Iris pigment epithelial cell (primary cell): Measurements from ENCODE around the gene ZNF609.

Experiments used
- DNase-seq: peaks from one replicate; pipeline ENCODE4 v3.0.0-alpha.2; 2011; ENCODE audit warnings: low read depth

The ZNF609 gene, protein sequence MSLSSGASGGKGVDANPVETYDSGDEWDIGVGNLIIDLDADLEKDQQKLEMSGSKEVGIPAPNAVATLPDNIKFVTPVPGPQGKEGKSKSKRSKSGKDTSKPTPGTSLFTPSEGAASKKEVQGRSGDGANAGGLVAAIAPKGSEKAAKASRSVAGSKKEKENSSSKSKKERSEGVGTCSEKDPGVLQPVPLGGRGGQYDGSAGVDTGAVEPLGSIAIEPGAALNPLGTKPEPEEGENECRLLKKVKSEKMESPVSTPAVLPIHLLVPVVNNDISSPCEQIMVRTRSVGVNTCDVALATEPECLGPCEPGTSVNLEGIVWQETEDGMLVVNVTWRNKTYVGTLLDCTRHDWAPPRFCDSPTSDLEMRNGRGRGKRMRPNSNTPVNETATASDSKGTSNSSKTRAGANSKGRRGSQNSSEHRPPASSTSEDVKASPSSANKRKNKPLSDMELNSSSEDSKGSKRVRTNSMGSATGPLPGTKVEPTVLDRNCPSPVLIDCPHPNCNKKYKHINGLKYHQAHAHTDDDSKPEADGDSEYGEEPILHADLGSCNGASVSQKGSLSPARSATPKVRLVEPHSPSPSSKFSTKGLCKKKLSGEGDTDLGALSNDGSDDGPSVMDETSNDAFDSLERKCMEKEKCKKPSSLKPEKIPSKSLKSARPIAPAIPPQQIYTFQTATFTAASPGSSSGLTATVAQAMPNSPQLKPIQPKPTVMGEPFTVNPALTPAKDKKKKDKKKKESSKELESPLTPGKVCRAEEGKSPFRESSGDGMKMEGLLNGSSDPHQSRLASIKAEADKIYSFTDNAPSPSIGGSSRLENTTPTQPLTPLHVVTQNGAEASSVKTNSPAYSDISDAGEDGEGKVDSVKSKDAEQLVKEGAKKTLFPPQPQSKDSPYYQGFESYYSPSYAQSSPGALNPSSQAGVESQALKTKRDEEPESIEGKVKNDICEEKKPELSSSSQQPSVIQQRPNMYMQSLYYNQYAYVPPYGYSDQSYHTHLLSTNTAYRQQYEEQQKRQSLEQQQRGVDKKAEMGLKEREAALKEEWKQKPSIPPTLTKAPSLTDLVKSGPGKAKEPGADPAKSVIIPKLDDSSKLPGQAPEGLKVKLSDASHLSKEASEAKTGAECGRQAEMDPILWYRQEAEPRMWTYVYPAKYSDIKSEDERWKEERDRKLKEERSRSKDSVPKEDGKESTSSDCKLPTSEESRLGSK (N-terminal part only)

DNA sequence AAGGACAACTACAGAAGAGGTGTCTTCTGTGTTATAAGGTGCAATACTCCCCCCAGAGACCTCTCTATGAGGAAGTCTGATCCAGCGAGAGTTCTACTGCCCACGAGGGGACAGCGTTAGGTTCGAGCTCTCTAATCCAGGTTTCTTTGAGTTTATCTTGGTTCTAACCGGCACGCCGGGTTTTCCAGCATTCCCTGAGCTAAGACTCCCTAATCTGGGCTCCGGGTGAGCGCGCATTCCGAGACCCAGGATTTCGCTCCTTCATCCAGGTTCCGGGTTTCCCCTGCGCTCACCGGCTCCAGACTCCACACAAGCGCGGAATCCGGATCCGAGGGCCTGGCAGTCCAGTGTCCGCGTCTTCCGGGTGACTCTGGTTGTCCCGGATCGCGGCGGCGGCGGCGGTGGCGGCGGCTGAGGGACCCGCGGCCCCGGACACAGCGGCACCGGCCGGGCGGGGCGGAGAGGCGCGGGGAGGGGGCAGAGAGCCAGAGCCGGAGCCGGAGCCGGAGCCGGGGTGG lies at the start of gene ZNF609:
Gene ZNF609 (plus strand): TSS at position 373 of the 518 bp plus-strand sequence. CDS start 38,842 bp downstream, outside the sequence.
- peak; percentile 94 for DNase-seq

DNA sequence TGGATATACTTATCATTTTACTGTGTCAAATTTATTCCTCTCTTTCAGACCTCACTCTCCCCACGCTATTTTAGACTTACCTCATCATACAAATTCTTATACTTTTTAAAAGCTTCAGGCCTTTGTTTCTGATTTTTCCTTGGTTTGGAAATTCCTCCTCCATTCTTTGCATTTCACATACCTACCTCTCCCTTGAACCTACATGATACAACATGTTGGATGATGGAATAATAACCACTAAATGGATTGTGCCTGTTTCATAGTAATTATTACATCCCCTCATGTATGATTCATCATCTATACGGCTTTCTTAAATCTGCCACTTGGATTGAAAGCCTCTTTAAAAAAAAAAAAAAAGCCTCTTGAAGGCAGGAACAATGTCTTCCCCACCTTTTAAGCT lies 48.2 kb upstream of the ZNF609 start:
- DNase-seq, result no peak

DNA sequence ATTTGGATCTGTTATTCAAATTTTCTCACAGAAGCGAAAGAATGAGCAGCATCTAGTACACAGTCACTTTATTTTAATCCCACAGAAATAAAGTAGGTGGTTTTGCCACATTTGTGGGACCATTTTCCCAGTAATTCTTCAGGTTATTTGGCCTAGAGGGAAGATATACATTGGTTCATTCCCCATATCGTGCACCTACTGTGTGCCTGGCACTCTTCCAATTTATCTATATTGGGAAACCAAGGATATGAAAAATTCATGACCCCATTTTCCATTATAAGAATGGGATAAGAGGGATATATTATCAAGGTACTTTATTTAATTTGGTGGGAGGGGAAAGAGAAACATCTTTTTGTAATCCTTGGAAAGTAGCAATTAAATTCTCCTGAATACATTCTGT lies 37.7 kb upstream of the ZNF609 start:
- DNase-seq, result no peak

DNA sequence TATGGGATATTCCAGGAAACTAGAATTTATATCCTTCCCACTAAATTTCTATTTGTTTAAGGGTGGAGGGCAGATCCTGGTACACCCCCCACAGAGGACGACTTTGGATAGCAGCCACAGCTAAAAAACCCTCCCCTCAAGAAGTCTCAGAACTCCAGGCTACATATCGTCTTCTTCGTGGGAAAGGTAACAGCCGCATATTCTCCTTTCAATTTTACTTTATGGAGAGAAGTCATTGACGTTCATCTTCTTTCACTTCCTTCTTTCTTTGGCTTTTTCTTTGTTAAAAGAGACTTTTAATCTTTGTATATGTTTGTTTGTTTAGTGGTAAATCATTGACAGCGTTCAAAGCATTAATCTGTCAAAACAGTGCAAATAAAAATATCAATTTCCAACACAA lies 36.4 kb upstream of the ZNF609 start:
- no peak for DNase-seq

DNA sequence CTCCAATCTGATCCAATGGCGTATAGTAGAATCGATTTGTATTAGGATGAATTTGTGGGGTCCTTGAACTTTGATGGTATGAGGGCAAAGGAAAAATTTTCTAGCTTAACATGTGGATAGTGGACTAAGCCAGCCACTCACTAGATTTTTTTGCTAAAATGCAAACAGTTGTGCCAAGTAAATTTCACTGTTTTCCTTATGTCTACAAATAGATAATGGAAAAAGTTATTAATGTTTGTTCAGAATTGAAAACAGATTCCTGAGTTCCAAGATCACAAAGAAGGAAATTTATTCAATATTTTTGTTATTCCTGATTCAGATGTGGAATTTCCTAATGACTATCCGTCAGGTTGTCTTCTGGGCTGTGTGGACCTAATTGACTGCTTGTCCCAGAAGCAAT lies 35.2 kb upstream of the ZNF609 start:
- DNase-seq, result no peak

DNA sequence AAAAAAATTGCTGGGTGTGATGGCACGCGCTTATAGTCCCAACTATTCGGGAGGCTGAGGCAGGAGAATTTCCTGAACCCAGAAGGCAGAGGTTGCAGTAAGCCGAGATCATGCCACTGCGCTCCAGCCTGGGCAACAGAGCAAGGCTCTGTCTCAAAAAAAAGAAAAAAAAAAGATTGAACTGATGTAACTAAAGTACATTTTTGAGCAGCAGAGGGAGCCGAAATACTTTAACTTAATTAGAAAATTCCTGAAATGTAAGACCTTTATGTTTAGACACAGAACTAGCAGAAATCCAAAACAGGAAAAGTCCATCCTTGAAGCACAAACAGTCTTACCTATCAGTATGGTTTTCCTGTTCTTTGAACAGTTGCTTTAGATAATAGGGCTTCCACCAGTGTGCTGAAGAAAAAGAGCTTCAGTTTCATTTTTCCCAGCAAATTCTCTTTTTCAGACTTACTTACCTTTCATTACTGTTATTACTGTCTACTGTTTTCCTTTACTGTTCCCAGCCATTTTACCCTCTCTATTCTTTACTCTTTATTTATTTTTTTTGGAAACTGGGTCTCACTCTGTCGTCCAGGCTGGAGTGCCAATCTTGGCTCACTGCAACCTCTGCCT lies 33.4 kb upstream of the ZNF609 start:
- DNase-seq, result peak; percentile 34

DNA sequence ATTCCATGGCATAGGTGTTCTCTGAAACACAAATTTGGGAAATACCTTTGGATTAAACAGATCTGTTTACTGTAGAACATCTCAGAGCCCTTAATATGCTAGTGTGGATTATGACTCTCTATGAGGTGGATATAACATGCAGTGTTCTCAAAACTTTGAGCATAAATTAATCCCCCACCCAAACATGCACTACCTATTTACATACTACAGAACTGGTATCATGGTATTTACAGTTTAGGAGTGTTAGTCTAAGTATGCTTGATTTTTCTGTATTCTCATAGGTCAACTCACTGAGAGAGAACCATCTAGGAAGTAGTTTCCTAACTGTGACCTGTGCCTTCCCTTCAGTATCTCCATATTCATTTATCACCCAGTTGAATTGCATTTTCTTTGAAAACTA lies 30.9 kb upstream of the ZNF609 start:
- no peak for DNase-seq

DNA sequence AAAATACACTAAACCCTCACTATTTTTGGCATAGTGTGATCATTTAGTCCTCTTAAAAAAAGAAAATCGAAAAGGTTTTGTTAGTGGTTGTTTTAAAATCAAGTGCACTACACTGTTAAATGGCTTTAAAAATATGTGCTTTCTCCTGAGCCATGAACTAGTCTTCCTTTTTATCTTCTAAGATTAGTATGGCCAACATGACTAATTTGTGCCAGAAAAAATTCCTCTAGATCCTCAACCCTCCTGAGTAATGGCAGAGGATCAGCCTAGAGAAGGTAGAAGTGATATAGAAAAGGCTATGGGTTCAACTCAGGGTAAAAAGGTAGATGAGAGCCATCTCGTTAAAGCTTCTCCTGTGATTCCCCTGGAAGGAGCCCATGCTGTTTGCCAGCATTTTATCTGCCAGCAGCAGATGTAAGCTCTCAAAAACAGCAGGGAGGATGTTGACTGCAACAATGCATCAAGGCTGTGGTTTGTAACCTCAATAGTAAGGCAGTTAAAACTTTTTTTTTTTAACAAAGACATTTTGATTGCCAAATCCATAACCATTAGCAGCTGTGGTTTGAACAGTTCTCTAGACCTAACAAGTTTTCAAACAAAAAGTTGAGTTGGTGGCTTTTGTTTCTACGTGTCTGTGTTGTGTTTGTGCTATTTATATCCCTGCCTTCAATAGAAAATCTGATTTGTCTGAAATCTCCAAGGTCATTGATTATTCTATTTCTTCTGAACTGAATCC lies 30.2 kb upstream of the ZNF609 start:
- DNase-seq, result peak; percentile 93

DNA sequence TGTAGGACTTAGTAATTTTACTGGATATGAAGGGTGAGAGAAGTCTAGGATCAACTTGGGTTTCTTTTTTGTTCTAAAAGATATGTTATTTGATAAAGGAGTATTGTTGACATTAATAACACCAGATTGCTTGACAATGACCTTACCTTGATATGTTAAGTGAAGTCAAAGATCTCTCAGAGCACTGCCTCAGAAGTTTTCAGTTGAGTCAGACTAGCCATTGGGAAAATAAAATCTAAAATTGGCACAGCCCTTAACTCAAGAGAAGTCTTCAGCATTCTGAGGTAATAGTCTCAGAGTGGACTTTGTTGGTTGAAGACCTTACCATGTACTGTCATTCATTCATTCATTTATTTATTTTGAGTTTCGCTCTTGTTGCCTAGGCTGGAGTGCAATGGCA lies 22.4 kb upstream of the ZNF609 start:
- DNase-seq, result no peak

DNA sequence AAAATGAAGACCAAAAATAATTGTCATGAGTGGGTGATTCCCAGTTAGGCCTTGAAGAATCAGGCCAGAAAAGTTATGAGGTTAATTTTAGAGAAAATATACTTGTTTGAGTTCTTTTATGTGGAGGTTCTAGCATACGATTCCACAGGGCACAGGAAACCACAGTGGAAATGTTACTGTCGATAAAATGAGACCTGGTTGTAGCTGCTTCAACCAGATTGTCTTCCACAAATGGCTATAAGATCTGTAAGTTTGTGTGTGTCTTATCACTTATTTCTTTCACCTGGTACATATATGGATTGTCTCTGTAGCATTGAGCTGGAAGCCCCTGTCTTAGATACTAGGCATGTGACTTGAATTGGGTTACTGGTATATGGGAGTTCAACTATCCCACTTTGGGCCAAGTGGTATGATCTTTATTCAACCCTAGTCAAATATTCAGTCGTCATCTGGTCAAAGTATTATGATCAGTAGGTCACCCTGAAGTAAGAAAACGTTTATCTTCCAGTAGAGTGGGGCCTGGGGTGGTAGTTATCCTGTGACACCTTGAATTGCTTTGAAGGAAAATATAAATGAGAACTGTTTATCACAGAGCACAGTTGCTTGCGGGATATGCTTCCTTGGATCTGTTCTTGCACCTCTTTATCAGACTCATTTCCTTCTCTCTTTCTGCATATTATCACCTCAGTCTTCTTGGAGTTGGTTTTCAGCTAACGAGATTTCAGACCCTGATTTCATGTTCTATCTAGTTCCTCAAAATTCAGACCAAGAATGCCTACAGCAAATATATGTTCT lies 21.5 kb upstream of the ZNF609 start:
- no peak for DNase-seq

DNA sequence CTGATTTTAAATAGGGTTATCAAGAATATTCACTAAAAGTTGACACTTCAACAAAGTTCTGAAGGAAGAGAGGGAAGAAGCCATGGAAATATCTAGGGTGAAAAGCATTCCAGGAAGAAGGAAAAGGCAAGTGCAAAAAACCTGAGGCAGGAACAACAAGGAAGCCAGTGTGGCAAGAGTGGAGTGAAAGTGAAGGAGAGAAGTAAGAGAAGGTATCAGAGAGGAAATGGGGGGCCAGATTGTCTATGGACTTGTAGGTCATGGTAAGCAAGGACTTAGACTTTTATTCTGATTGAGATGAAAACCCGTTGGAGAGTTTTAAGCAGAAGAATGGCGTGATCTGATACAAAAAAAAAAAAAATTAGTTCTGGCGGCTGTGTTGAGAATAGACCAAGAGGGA lies 18.5 kb upstream of the ZNF609 start:
- DNase-seq, result no peak

DNA sequence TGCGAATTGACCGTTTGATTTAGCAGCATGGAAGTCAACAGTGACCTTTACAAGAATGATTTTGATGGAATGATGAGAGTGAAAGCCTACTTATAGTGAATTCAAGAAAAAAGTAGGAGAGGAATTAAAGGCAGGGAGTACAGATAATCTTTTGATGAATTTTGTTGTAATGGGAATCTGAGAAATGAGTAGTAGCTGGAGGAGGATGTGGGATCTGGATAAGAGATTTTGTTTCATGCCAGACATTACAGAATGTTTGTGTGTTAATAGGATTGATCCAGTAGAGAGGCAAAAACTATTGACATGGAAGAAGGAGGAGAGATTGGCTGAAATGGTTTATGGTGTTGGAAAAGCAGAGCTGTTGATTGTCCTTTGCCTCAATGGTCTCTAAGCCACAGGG lies 17.4 kb upstream of the ZNF609 start:
- DNase-seq, result no peak

DNA sequence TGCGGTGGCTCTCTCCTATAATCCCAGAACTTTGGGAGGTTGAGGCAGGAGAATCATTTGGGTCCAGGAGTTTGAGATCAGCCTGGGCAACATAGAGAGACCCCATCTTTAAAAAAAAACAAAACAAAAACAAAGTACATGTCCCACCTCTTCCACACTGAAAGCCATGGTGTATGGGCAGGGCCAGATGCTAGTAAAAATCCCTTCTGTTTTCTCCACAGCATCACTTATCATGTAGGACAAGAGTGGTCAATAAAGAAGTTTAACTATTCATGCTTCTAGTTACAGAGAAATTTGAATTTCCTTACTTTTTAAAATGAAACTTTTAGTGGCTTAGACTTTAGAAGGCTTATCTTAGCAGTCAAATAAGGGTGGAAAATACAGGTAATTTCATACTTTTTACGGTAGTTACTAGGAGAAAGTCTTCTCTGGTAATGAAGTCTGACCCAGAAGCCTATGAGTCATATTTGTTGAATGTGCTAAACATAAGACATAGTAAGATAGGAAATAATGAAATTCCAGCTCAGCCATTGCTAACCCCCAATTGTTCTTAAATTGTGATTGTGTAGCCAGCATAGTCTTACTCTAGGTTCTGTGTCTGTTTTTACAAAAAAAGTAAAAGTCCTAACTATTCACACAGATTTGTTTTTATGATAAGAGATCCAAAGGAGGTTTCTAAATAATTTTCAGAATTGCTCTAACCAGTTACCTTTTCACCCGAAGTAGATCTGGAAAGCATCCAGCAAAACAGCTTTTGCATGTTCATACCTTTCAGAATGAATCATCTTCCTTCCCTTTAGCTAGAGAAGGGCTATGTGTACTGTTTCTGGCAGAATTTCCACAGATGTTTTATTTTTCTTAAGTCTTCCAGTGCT lies 16.4 kb upstream of the ZNF609 start:
- peak; percentile 93 for DNase-seq

DNA sequence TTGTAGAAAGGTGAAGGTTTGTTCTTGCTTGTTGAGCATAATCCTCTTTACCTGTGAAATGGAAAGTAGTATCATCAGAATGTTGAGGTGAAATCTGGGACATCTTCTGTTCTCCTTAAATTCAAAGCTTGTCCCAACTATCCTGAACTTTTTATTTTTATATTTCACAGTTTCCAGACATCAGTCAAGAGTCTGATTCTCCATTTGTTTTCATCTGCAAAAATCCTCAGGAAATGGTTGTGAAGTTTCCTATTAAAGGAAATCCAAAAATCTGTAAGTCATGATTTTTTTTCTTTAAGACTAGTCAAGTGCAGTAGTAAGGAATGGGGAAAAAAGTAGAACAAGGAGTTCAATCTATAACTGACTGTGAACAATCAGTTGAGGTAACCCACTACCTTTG lies 15.5 kb upstream of the ZNF609 start:
- no peak for DNase-seq

DNA sequence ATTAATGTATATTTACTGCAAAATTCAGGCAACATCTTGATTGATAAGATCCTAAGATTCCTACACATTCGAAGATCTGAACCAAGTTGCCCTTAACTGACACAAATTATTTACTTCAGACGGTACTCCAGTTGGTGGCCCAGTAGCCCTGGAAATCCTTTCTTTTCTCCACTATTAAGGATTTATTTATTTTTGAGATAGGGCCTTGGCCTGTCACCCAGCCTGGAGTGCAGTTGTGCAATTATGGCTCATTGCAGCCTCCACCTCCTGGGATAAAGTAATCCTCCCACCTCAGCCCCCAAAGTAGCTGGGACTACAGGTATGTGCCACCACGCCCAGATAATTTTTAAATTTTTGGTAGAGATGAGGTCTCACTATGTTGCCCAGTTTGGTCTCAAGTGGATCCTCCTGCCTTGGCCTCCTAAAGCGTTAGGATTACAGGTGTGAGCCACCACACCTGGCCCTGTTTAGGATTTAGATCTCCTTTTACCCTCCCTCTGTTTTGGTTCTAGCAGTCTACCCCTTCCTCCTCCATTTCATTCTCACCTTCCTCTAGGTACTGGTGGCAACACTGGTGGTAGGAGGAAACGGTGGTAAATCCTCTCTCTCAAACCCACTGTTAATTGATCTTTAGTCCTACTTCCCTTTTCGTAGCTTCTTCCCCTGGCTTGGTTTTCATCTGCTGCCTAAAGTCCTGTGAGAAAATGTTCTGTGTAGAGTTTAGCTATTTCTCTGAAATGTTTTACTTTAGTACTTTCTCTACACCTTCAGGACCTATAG lies 12.7 kb upstream of the ZNF609 start:
- no peak for DNase-seq

DNA sequence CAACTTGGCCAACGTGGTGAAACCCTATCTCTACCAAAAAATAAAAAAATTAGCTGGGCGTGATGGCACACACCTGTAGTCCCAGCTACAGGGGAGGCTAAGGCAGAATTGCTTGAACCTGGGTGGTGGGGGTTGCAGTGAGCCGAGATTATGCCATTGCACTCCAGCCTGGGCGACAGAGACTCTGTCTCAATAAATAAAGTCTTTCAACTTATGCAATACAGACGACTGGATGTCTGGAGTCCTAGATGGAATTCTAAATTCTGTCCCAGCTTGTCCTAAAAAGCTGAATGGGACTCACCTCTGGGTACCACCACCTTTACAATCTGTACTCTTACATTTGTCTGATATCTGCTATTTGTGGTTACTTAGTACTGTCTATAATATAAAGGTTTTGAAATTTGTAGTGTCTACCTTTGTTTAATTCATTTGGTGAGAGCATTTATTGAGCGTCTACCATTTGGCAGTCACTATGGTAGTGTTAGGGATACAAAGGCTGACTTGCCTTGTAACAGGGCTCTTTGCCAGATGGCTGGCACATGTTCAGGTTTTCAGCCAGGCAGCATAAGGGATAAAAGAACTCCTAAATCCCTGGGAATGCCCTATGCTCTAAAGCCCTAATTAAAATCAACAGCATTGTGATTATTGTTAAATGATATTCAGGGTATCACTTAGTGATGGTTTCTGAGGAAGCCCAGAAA lies 7.2 kb upstream of the ZNF609 start:
- DNase-seq, result peak; percentile 37

DNA sequence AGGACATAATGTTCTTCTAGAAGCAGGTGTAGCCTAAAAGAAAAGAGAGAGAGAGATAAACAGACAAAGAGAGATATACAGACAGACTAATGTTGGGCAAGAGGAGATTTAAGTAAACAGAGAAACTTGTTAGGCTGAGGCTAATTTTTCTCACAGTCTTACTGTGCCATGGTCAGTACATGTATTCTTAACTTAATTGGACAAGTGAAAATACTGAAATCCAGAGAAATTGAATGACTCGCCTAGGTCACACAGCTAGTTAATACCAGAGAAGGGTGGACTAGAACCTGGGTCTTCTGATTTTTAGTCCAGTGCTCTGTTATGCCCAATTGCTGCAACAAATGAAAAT lies 6.7 kb upstream of the ZNF609 start:
- DNase-seq, result peak; percentile 47

DNA sequence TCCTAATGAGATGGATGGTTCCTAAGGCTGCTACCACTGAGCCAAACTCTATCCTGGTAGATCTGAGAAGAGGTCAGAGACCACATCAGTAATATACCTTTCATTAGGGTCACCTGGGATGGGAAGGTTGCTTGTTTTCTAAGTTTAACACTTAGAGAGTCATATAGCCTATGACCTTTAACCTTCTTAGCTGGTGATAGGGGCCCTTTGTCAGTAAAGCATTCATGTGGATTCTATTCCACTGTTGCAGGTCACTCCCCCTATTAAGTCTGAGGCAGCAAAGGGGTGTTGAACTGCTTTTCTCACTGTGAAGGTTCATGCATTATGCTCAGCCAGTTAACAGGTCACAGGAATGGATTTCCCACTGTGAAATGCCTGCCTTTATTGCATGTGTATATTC lies 6.1 kb upstream of the ZNF609 start:
- DNase-seq, result no peak
